ENCODE data around the gene CASTOR1. TPM values are rescaled to one million over a fixed set of nuclear protein-coding genes. Genes with fewer than 3 reads are reported as not detected.
A peak's percentile ranks its signal among the peaks of the same experiment; 100 is the strongest.

Gene CASTOR1
- total RNA-seq, 1 donor from 2014 or later = 15.9 TPM

DNA sequence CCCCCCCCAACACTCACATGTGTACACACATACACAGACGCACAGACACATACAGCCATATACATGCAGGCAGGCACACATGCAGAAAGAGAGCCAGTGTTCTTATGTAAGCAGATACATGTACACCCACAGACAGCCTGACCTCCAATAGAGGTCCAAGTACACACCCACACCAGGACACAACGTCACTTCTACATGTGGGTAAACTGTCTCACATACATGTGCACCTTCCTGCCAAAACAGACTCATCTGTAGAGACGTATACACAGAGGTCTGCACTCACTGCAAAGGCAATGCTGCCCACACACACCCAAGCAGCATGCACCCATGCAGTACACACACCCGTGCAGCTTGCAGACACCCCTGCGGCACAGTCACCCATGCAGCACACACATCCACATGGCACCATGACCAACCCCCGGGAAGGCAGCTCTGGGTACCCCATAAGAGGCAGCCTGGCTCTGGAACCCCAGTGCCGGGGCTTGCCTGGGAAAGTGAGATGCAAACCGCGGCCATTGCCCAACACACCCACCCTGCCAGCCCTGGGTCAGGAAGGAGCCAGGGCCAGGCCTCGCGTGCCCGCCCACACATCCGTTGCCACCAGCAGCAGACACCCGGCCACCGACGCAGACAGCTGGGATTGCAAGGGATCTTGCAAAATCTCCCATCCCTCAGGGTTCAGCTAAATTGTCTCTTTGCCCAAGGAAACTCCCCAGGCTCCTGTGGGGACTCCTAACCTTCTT is 10.1 kb downstream of the CASTOR1 start:
- peak; percentile 86 for ATAC-seq
- intact Hi-C loops (cut with DNase I) = no loop called here
- Histone ChIP-seq H3K4me3 (no peak overlapping the region), H3K27ac (no peak overlapping the region), H3K9me3 (no peaks in the 10 kb centered on the region), H3K36me3 (no peaks in the 10 kb centered on the region), H3K27me3 (no peaks in the 10 kb centered on the region), H3K4me1 (peaks cover 17% of the 10 kb centered on the region)
- TF ChIP-seq, protein P1, sequence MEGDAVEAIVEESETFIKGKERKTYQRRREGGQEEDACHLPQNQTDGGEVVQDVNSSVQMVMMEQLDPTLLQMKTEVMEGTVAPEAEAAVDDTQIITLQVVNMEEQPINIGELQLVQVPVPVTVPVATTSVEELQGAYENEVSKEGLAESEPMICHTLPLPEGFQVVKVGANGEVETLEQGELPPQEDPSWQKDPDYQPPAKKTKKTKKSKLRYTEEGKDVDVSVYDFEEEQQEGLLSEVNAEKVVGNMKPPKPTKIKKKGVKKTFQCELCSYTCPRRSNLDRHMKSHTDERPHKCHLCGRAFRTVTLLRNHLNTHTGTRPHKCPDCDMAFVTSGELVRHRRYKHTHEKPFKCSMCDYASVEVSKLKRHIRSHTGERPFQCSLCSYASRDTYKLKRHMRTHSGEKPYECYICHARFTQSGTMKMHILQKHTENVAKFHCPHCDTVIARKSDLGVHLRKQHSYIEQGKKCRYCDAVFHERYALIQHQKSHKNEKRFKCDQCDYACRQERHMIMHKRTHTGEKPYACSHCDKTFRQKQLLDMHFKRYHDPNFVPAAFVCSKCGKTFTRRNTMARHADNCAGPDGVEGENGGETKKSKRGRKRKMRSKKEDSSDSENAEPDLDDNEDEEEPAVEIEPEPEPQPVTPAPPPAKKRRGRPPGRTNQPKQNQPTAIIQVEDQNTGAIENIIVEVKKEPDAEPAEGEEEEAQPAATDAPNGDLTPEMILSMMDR (IDR thresholded peaks at IDR 0.05) = no peak
- peak; percentile 93 for DNase-seq

DNA sequence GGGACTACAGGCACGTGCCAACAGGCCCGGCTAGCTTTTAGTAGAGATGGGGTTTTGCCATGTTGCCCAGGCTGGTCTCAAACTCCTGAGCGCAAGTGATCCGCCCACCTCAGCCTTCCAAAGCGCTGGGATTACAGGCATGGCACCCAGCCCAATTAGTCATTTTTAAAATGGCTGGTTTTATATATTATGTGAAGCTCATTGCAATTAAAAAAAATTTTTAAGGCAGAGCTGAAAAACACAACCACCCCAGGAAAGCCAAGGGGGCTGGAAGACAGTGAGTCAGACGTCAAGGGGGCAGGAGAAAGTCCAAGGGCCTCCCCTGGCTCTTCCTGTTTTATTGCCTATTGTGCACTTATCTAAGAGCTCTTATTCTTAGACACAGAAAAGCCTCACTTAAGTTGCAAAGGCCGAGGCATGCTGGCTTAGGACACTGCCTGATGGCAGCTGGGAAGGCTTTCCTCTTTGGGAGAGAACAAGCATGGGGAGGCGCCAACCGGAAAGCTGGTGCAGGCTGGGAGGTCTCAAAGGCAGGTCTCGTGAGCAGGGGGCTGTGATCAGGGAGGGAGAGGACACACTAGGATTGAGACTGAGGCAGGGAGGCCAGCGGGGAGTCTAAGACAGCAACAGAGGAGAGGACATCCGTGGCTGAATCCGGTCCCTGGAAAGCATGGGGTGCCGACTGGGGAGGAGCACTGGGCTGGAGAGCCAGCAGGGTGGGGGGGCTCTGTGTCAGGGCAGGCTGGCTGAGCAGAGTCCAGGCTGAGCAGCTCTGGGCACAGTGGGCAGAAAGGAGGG is 11.6 kb downstream of the CASTOR1 start:
- TF ChIP-seq, protein P1 (IDR thresholded peaks at IDR 0.05) = no peak
- DNase-seq = no peak
- no peaks in the 10 kb centered on the region for H3K36me3 ChIP-seq
- H3K27ac ChIP-seq = peak overlapping the region; percentile 36
- intact Hi-C loops (cut with DNase I) = no loop called here
- H3K9me3 ChIP-seq = no peaks in the 10 kb centered on the region
- peak; percentile 4 for ATAC-seq
- H3K27me3 ChIP-seq = no peaks in the 10 kb centered on the region
- H3K4me1 ChIP-seq = peaks cover 17% of the 10 kb centered on the region
- H3K4me3 ChIP-seq = no peak overlapping the region

DNA sequence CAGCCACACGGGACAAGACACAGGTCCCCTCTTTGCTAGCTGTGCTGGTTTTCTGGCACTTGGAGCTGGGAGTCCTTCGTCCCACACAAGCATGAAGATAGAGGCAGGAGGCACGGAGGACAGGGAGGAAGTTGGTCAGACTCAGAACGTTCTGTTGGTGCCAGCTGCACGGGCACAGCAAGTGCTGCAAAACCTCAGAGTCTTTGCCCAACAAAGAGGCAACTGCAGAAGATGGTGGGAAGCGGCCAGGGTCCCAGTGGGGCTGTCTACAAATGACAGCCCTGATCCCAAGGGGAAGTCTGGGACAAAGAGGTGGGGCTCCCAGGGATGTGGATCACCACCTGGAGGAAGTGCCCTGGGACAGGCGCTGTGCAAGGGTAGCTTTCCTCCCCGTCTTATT is 13.3 kb downstream of the CASTOR1 start:
- Histone ChIP-seq H3K27ac (no peak overlapping the region), H3K27me3 (no peaks in the 10 kb centered on the region), H3K9me3 (no peaks in the 10 kb centered on the region), H3K4me3 (no peak overlapping the region), H3K4me1 (peaks cover 17% of the 10 kb centered on the region), H3K36me3 (no peaks in the 10 kb centered on the region)
- DNase-seq (no peak), ATAC-seq (no peak)
- TF ChIP-seq, protein P1 (IDR thresholded peaks at IDR 0.05) = no peak
- intact Hi-C loops (cut with DNase I) = no loop called here

DNA sequence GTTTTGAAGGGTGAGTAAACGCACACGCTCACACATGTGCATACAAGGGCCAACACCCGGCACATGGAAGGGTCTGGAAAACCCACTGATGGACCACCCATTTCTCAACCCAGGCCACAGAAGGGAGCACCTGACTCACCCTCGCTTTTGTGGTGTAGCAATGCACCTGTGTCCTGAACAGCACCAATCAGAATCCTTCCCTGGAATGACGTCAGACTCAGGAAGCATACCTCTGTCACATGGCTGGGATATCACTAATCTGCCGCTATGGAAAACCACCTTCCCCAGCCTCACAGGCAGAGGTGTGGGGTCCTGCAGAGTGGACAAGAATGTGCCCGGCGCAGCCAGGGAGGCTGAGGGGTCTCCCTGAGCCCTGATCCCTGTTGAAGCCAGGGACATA is 13.7 kb downstream of the CASTOR1 start:
- DNase-seq (no peak), ATAC-seq (no peak)
- Histone ChIP-seq H3K27me3 (no peaks in the 10 kb centered on the region), H3K9me3 (no peaks in the 10 kb centered on the region), H3K4me3 (no peak overlapping the region), H3K27ac (no peak overlapping the region), H3K36me3 (no peaks in the 10 kb centered on the region), H3K4me1 (peaks cover 17% of the 10 kb centered on the region)
- TF ChIP-seq, protein P1 (IDR thresholded peaks at IDR 0.05) = no peak
- intact Hi-C loops (cut with DNase I) = no loop called here

DNA sequence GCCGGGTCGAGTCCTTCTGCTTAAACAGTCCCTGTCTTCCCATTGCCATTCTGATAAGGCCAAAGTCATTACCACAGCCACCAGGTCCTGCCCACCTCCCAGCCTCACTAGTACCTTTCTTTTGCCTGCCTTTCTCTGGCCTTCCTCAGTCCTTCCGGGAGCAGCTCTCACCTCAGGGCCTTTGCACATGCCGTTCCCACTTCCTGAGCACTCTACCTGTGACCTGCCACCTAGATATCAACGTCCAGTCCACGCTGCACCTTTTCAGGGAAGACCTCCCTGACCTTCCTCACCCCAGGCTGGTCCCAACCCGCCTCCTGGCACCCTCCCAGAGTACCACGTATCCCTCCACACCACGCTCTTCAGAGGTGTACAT is 14.9 kb downstream of the CASTOR1 start:
- Histone ChIP-seq H3K4me3 (no peak overlapping the region), H3K36me3 (no peaks in the 10 kb centered on the region), H3K27ac (no peak overlapping the region), H3K4me1 (peaks cover 11% of the 10 kb centered on the region), H3K9me3 (no peaks in the 10 kb centered on the region), H3K27me3 (no peaks in the 10 kb centered on the region)
- intact Hi-C loops (cut with DNase I) = no loop called here
- ATAC-seq (no peak), DNase-seq (no peak)
- TF ChIP-seq, protein P1 (IDR thresholded peaks at IDR 0.05) = no peak
